GM18499 (cell line): Measurements from ENCODE around the gene C11orf98.
"Not testable (repeated sequence)": the region's sequence is repeated elsewhere in the genome, so short reads cannot be mapped to it uniquely, and the experiment has no call there.

Experiments used
- ATAC-seq: cut with Tn5 transposase; IDR thresholded peaks from one replicate; pipeline ENCODE4 v1.9.1; 2021; ENCODE audit warnings: moderate number of reproducible peaks; ENCODE audit not compliant: insufficient read depth, unreplicated experiment

C11orf98 gene

GRCh38 chr11:62665075-62665598 lies at the start of gene C11orf98, which contains the start of gene CSKMT:
Gene C11orf98 (minus strand): TSS chr11:62665210. CDS start chr11:62665169, 41 bp downstream.
Gene CSKMT (plus strand): TSS chr11:62665312. CDS start chr11:62665880, 568 bp downstream.
- ATAC-seq: no peak

- ATAC-seq: no peak
Measured at GRCh38 chr11:62713343-62713742, 48.3 kb upstream of the C11orf98 start.

GRCh38 chr11:62712861-62713260 lies 47.9 kb upstream of the C11orf98 start:
- ATAC-seq: no peak

- ATAC-seq: no peak
Measured at GRCh38 chr11:62712276-62712812, 47.3 kb upstream of the C11orf98 start.

GRCh38 chr11:62710001-62710345 lies 45.0 kb upstream of the C11orf98 start:
- no peak for ATAC-seq

- ATAC-seq: peak; percentile 46
Measured at GRCh38 chr11:62709247-62710000, 44.4 kb upstream of the C11orf98 start.

GRCh38 chr11:62708793-62709192 lies 43.8 kb upstream of the C11orf98 start:
- ATAC-seq: no peak

- no peak for ATAC-seq
Measured at GRCh38 chr11:62708392-62708791, 43.4 kb upstream of the C11orf98 start.

- ATAC-seq: no peak
Measured at GRCh38 chr11:62707277-62707861, 42.4 kb upstream of the C11orf98 start, which contains the start of the genes BSCL2 and GNG3. Gene BSCL2 (minus strand): TSS chr11:62707424. CDS start chr11:62707195, 229 bp downstream. Gene GNG3 (plus strand): TSS chr11:62707676. CDS start chr11:62708296, 620 bp downstream.

- ATAC-seq: no peak
Measured at GRCh38 chr11:62706850-62707247, 41.8 kb upstream of the C11orf98 start.

GRCh38 chr11:62705880-62706849 lies 41.2 kb upstream of the C11orf98 start:
- ATAC-seq: no peak

- no peak for ATAC-seq
Measured at GRCh38 chr11:62705413-62705812, 40.4 kb upstream of the C11orf98 start.

- not testable (repeated sequence) for ATAC-seq
Measured at GRCh38 chr11:62703921-62704320, 38.9 kb upstream of the C11orf98 start.

- no peak for ATAC-seq
Measured at GRCh38 chr11:62702246-62702645, 37.2 kb upstream of the C11orf98 start.

- ATAC-seq: no peak
Measured at GRCh38 chr11:62694455-62695167, 29.6 kb upstream of the C11orf98 start.

GRCh38 chr11:62693624-62694023 lies 28.6 kb upstream of the C11orf98 start:
- ATAC-seq: not testable (repeated sequence)

- ATAC-seq: no peak
Measured at GRCh38 chr11:62689421-62690183, 24.6 kb upstream of the C11orf98 start, which contains the start of gene LRRN4CL. Gene LRRN4CL (minus strand): TSS chr11:62689530. CDS start chr11:62688508, 1,022 bp downstream.

- ATAC-seq: no peak
Measured at GRCh38 chr11:62688491-62688890, 23.5 kb upstream of the C11orf98 start.
